ENCODE data around the gene PPFIA3.

DNA sequence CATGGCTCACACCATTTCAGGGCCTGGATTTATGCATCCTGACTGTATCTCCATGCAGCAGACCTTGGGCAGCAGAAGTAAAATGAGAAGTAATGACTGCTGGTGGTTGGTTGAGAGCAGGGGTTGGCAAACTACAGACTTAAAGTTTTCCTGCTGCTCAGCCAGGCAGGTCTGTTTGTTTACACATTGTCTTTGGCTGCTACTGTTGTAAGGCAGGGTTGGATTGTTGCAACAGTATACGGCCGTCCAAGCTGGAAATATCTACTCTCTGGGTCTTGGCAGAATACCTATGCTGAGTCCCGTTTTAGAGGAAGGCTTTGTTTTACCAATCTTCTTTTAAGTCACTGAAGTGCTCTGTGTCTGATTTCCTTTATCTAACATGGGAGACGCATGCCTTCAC lies 20.5 kb upstream of the PPFIA3 start:
- TF ChIP-seq, protein P1, sequence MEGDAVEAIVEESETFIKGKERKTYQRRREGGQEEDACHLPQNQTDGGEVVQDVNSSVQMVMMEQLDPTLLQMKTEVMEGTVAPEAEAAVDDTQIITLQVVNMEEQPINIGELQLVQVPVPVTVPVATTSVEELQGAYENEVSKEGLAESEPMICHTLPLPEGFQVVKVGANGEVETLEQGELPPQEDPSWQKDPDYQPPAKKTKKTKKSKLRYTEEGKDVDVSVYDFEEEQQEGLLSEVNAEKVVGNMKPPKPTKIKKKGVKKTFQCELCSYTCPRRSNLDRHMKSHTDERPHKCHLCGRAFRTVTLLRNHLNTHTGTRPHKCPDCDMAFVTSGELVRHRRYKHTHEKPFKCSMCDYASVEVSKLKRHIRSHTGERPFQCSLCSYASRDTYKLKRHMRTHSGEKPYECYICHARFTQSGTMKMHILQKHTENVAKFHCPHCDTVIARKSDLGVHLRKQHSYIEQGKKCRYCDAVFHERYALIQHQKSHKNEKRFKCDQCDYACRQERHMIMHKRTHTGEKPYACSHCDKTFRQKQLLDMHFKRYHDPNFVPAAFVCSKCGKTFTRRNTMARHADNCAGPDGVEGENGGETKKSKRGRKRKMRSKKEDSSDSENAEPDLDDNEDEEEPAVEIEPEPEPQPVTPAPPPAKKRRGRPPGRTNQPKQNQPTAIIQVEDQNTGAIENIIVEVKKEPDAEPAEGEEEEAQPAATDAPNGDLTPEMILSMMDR (IDR thresholded peaks at IDR 0.05) = no peak
- no peak for TF ChIP-seq POLR2A (IDR thresholded peaks at IDR 0.05)

Measured in esophagus squamous epithelium (tissue), 4 donors.